H9 (cell line): ENCODE data around the gene KLKB1. TPM values are rescaled to one million over a fixed set of nuclear protein-coding genes. Genes with fewer than 3 reads are reported as not detected.

Experiments
- DNase-seq: peaks from one replicate; pipeline ENCODE4 v3.0.0-alpha.2; 2017
- H2AFZ ChIP-seq: one replicate; pipeline ENCODE4 v1.6.1; 2013; ENCODE audit warnings: mild to moderate bottlenecking, low read length, control low read depth, moderate library complexity
- H2AK5ac ChIP-seq: 2 replicates; pipeline ENCODE4 v1.6.1; 2013; ENCODE audit warnings: low read length, control low read depth, mixed read lengths; ENCODE audit not compliant: insufficient read length
- H2BK120ac ChIP-seq: one replicate; pipeline ENCODE4 v1.6.1; 2013; ENCODE audit warnings: low read depth, mild to moderate bottlenecking, low read length, control low read depth, inconsistent platforms; ENCODE audit not compliant: poor library complexity, severe bottlenecking
- H2BK12ac ChIP-seq: 2 replicates; pipeline ENCODE4 v1.6.1; 2013; ENCODE audit warnings: low read length, control low read depth, mixed read lengths, low read depth; ENCODE audit not compliant: insufficient read length
- H2BK15ac ChIP-seq: 2 replicates; pipeline ENCODE4 v1.6.1; 2013; ENCODE audit warnings: low read depth, low read length, control low read depth
- H2BK20ac ChIP-seq: one replicate; pipeline ENCODE4 v1.6.1; 2013; ENCODE audit warnings: low read depth, mild to moderate bottlenecking, low read length, control low read depth, inconsistent platforms; ENCODE audit not compliant: poor library complexity, severe bottlenecking
- H2BK5ac ChIP-seq: 2 replicates; pipeline ENCODE4 v1.6.1; 2013; ENCODE audit warnings: low read length, control low read depth, mixed read lengths; ENCODE audit not compliant: insufficient read length
- H3K14ac ChIP-seq: 2 replicates; pipeline ENCODE4 v1.6.1; 2013; ENCODE audit warnings: low read length, control low read depth; ENCODE audit not compliant: insufficient read depth
- H3K18ac ChIP-seq: 2 replicates; pipeline ENCODE4 v1.6.1; 2013; ENCODE audit warnings: low read depth, mild to moderate bottlenecking, mixed read lengths, low read length, control low read depth; ENCODE audit not compliant: insufficient read length
- H3K23ac ChIP-seq: 2 replicates; pipeline ENCODE4 v1.6.1; 2013; ENCODE audit warnings: low read length, control low read depth, mixed read lengths, low read depth; ENCODE audit not compliant: insufficient read length
- H3K23me2 ChIP-seq: 2 replicates; pipeline ENCODE4 v1.6.1; 2013; ENCODE audit warnings: low read depth, mild to moderate bottlenecking, mixed read lengths, low read length, control low read depth; ENCODE audit not compliant: insufficient read length, poor library complexity, severe bottlenecking
- H3K27ac ChIP-seq: 2 replicates; pipeline ENCODE4 v1.5.1; 2013; ENCODE audit warnings: low read length, control low read depth, mixed read lengths, low read depth; ENCODE audit not compliant: insufficient read length
- H3K27me3 ChIP-seq: 2 replicates; pipeline ENCODE4 v1.6.1; 2013; ENCODE audit warnings: low read length, control low read depth, inconsistent platforms; ENCODE audit not compliant: insufficient read depth
- H3K4ac ChIP-seq: 2 replicates; pipeline ENCODE4 v1.6.1; 2013; ENCODE audit warnings: low read depth, mild to moderate bottlenecking, control low read depth, inconsistent platforms, low read length, moderate library complexity
- H3K4me1 ChIP-seq: 2 replicates; pipeline ENCODE4 v1.6.1; 2013; ENCODE audit warnings: low read length, control low read depth, inconsistent platforms; ENCODE audit not compliant: insufficient read depth
- H3K4me2 ChIP-seq: 2 replicates; pipeline ENCODE4 v1.6.1; 2013; ENCODE audit warnings: low read length, control low read depth, mixed read lengths; ENCODE audit not compliant: insufficient read length, insufficient read depth
- H3K56ac ChIP-seq: 2 replicates; pipeline ENCODE4 v1.6.1; 2013; ENCODE audit warnings: low read depth, mild to moderate bottlenecking, mixed read lengths, low read length, control low read depth; ENCODE audit not compliant: insufficient read length
- H3K79me1 ChIP-seq: 2 replicates; pipeline ENCODE4 v1.6.1; 2013; ENCODE audit warnings: low read depth, mild to moderate bottlenecking, moderate library complexity, low read length, control low read depth, inconsistent platforms; ENCODE audit not compliant: insufficient read depth, poor library complexity, severe bottlenecking
- H3K79me2 ChIP-seq: 2 replicates; pipeline ENCODE4 v1.6.1; 2013; ENCODE audit warnings: low read length, control low read depth, inconsistent platforms; ENCODE audit not compliant: insufficient read depth
- H3K9ac ChIP-seq: 2 replicates; pipeline ENCODE4 v1.6.1; 2013; ENCODE audit warnings: low read length, control low read depth, mixed read lengths; ENCODE audit not compliant: insufficient read length; ENCODE audit errors: extremely low read depth
- H3K9me3 ChIP-seq: one replicate; pipeline ENCODE4 v1.6.1; 2013; ENCODE audit warnings: low read depth, low read length, inconsistent platforms; ENCODE audit not compliant: control insufficient read depth
- H3T11ph ChIP-seq: one replicate; pipeline ENCODE4 v1.6.1; 2013; ENCODE audit warnings: mild to moderate bottlenecking, low read length, control low read depth, inconsistent platforms
- H4K20me1 ChIP-seq: one replicate; pipeline ENCODE4 v1.6.1; 2013; ENCODE audit not compliant: control insufficient read depth, insufficient read length, insufficient read depth
- H4K5ac ChIP-seq: 2 replicates; pipeline ENCODE4 v1.6.1; 2013; ENCODE audit warnings: low read depth, mild to moderate bottlenecking, mixed read lengths, low read length, control low read depth; ENCODE audit not compliant: insufficient read length
- H4K8ac ChIP-seq: replicated peaks from 2 replicates; pipeline ENCODE4 v1.6.1; 2013; ENCODE audit warnings: low read length, control low read depth, mixed read lengths, low read depth; ENCODE audit not compliant: insufficient read length
- H4K91ac ChIP-seq: 2 replicates; pipeline ENCODE4 v1.6.1; 2013; ENCODE audit warnings: low read depth, mild to moderate bottlenecking, moderate library complexity, mixed read lengths, low read length, control low read depth; ENCODE audit not compliant: insufficient read length
- H3K27ac Mint-ChIP-seq, 3 experiments: 2 replicates in 2 of 3; 3 replicates in 1 of 3; pipeline ENCODE4 v1.8.0; 2020 to 2021; ENCODE audit warnings: mixed read lengths in 3 of 3, mild to moderate bottlenecking in 1 of 3, moderate library complexity in 1 of 3
- H3K27me3 Mint-ChIP-seq: 2 replicates; pipeline ENCODE4 v1.8.0; 2021; ENCODE audit warnings: low read depth, mild to moderate bottlenecking, moderate library complexity, mixed read lengths
- H3K36me3 Mint-ChIP-seq, 3 experiments: 2 replicates in 2 of 3; 3 replicates in 1 of 3; pipeline ENCODE4 v1.8.0; 2020 to 2021; ENCODE audit warnings: low read depth in 3 of 3, mixed read lengths in 3 of 3; ENCODE audit not compliant: insufficient read depth in 1 of 3
- H3K4me1 Mint-ChIP-seq, 2 experiments: 2 replicates each; pipeline ENCODE4 v1.8.0; 2020; ENCODE audit warnings: mixed read lengths in 2 of 2
- H3K4me3 Mint-ChIP-seq, 2 experiments: 2 replicates in 1 of 2; 3 replicates in 1 of 2; pipeline ENCODE4 v1.8.0; 2020 to 2021; ENCODE audit warnings: mild to moderate bottlenecking in 2 of 2, mixed read lengths in 2 of 2, moderate library complexity in 1 of 2
- H3K9me3 Mint-ChIP-seq, 2 experiments: 2 replicates in 1 of 2; 3 replicates in 1 of 2; pipeline ENCODE4 v1.8.0; 2020; ENCODE audit warnings: mild to moderate bottlenecking in 2 of 2, mixed read lengths in 2 of 2, moderate library complexity in 1 of 2
- CTCF ChIP-seq: fragments of 200-600 bp; sonication (generic); conservative IDR thresholded peaks from 3 replicates; pipeline ENCODE4 v1.8.0; 2021; ENCODE audit warnings: antibody characterized with exemption, mild to moderate bottlenecking
- WGBS: extraction: QIAGEN DNeasy Blood & Tissue Kit; methylation state at CpG from one replicate; pipeline ENCODE4 v1.1.7; 2013; ENCODE audit warnings: missing lambda C conversion rate, low lambda C conversion rate, mixed read lengths; ENCODE audit not compliant: insufficient read length; ENCODE audit errors: extremely low coverage; 5-methylcytosine and 5-hydroxymethylcytosine counted together
- total RNA-seq: library from RNA; stranded (reverse); gene quantifications from 2 replicates; pipeline ENCODE4 v1.2.1, GENCODE V29; 2021

The KLKB1 gene
- total RNA-seq, 1 experiment from 2014 or later, result 21.8 TPM

GRCh38 chr4:186300659-186301390 is 73.5 kb downstream of the KLKB1 start:
- no peak overlapping the region for H3K18ac ChIP-seq
- peaks cover 11% of the 10 kb centered on the region for H3K27me3 Mint-ChIP-seq
- no peaks in the 10 kb centered on the region for H3K79me1 ChIP-seq
- H2BK120ac ChIP-seq, result no peak overlapping the region
- no peak overlapping the region for H3K23ac ChIP-seq
- no peak overlapping the region for H3T11ph ChIP-seq
- H2BK5ac ChIP-seq, result no peak overlapping the region
- no peaks in the 10 kb centered on the region for H4K20me1 ChIP-seq
- no peak overlapping the region for H2AFZ ChIP-seq
- H3K4me1 Mint-ChIP-seq, result peaks cover 14 to 15% of the 10 kb centered on the region in 2 experiments
- no peak for TF ChIP-seq CTCF
- H3K9me3 ChIP-seq, result no peaks in the 10 kb centered on the region
- H4K91ac ChIP-seq, result no peak overlapping the region
- no peaks in the 10 kb centered on the region for H3K79me2 ChIP-seq
- no peak overlapping the region for H3K14ac ChIP-seq
- no peak overlapping the region for H4K5ac ChIP-seq
- H3K56ac ChIP-seq, result no peak overlapping the region
- no peak overlapping the region for H3K27ac ChIP-seq
- no peak overlapping the region for H2AK5ac ChIP-seq
- no peak overlapping the region for H3K4ac ChIP-seq
- H3K4me2 ChIP-seq, result no peak overlapping the region
- no peak overlapping the region for H2BK12ac ChIP-seq
- H3K27ac Mint-ChIP-seq, result no peak overlapping the region
- H3K4me1 ChIP-seq, result no peaks in the 10 kb centered on the region; the same call in 1 of the 2 replicates
- H2BK15ac ChIP-seq, result no peak overlapping the region
- no peak overlapping the region for H4K8ac ChIP-seq
- H3K23me2 ChIP-seq, result no peaks in the 10 kb centered on the region
- no peak overlapping the region for H3K4me3 Mint-ChIP-seq
- no peak overlapping the region for H2BK20ac ChIP-seq
- no CpG with 5 or more reads among the region's 6 CpGs for WGBS
- H3K9ac ChIP-seq, result no peak overlapping the region
- peaks cover 3 to 4% of the 10 kb centered on the region in 2 experiments; a peak in 2 of 5 replicates for H3K9me3 Mint-ChIP-seq
- no peaks in the 10 kb centered on the region; a peak in 1 of 7 replicates for H3K36me3 Mint-ChIP-seq
- DNase-seq, result no peak
- no peaks in the 10 kb centered on the region for H3K27me3 ChIP-seq
